Measurements from ENCODE around the gene DNASE1L1. TPM values are rescaled to one million over a fixed set of nuclear protein-coding genes. Genes with fewer than 3 reads are reported as not detected.

DNASE1L1 gene
- total and polyA plus RNA-seq, 2 of the 13 experiments (the other 11 are each of a cell fraction or from before 2014, with no cell fraction given), result 4.7 to 12.3 TPM

GRCh38 chrX:154446430-154446829, 37.4 kb upstream of the DNASE1L1 start (continued):
- TF ChIP-seq ZNF646 (CRISPR knock-in tag; IDR thresholded peaks at IDR 0.05), result no peak

GRCh38 chrX:154445776-154446175, 36.7 kb upstream of the DNASE1L1 start:
- H3K79me2 ChIP-seq (ENCODE audit: insufficient read depth, low read length), result peaks cover 2% of the 10 kb centered on the region
- H3K27me3 ChIP-seq (ENCODE audit: control insufficient read depth in 1 of 2, insufficient read depth in 2 of 2, low read length in 2 of 2), result no peaks in the 10 kb centered on the region
- WGBS (ENCODE audit: low lambda C conversion rate), result 97% methylated on average over 6 of the region's 16 CpGs
- POLR2A ChIA-PET, result interaction anchor here (1.3 kb wide), 2 partner anchors 45 to 81 kb away, joined by 3 to 4 read pairs; partner anchors contain the start of gene SLC10A3
- DNase-seq (ENCODE audit: low spot score) (no peak), FAIRE-seq (no peak), ATAC-seq (no peak)
- intact Hi-C loops (cut with micrococcal nuclease; ENCODE audit: unreplicated experiment) (no loop called here), in situ Hi-C loops (cut with HindIII; ENCODE audit: extremely low pct_ligation_motif_present, low pct_unique_long_range_greater_than_20kb) (no loop called here)
- no peak overlapping the region for H3K4me2 ChIP-seq (ENCODE audit: low read depth, low read length)
- H4K20me1 ChIP-seq (ENCODE audit: insufficient read depth, low read length), result no peaks in the 10 kb centered on the region
- TF ChIP-seq NFE2 (CRISPR knock-in tag; IDR thresholded peaks at IDR 0.05), result no peak
- no peak for TF ChIP-seq FOXP4 (CRISPR knock-in tag; IDR thresholded peaks at IDR 0.05)
- TF ChIP-seq HHEX (CRISPR knock-in tag; IDR thresholded peaks at IDR 0.05), result no peak
- TF ChIP-seq ZNF124 (CRISPR knock-in tag; IDR thresholded peaks at IDR 0.05), result no peak
- no peak for TF ChIP-seq CTCF (CRISPR knock-in tag; IDR thresholded peaks at IDR 0.05)
- TF ChIP-seq ZNF503 (CRISPR knock-in tag; IDR thresholded peaks at IDR 0.05), result no peak
- no peak for TF ChIP-seq TEF (CRISPR knock-in tag; IDR thresholded peaks at IDR 0.05)
- no peak for TF ChIP-seq ZNF10 (CRISPR knock-in tag; IDR thresholded peaks at IDR 0.05; ENCODE audit: borderline replicate concordance, low read depth)
- no peak overlapping the region for H3K27ac ChIP-seq (ENCODE audit: extremely low read length, insufficient read depth, low read length)
- no TSS peak for BruUV-seq (replicated peaks)
- no peak overlapping the region for H2AFZ ChIP-seq (ENCODE audit: low read length)
- peaks cover 0 to 2% of the 10 kb centered on the region in 2 experiments; a peak in 2 of 5 replicates for H3K36me3 ChIP-seq (replicated peaks in 1 of 2; ENCODE audit: control insufficient read depth in 1 of 2, insufficient read depth in 2 of 2, low read length in 2 of 2)
- CTCF ChIA-PET (ENCODE audit: low intra/inter-chr PET ratio, low total read pairs), result no interaction called here
- H3K4me3 ChIP-seq (replicated peaks in 1 of 3; ENCODE audit: insufficient read depth in 1 of 3, low read depth in 2 of 3, low read length in 3 of 3), result no peak overlapping the region
- H3K4me1 ChIP-seq (ENCODE audit: insufficient read depth, low read length), result peaks cover 11% of the 10 kb centered on the region
- no peak overlapping the region for H3K9ac ChIP-seq (ENCODE audit: insufficient read depth, low read depth, low read length)
- H3K9me3 ChIP-seq (ENCODE audit: low read length), result no peaks in the 10 kb centered on the region

All from HepG2 (cell line).